HEK293 (cell line): ENCODE measurements around the gene HDHD5.

ENCODE experiments used
- CTCF ChIA-PET: fragments of 350-600 bp; formaldehyde crosslinking; extraction: SDS; loops from one replicate; lab custom pipeline; 2021; ENCODE audit warnings: antibody characterized with exemption; lab: Yijun Ruan, JAX
- POLR2A ChIA-PET: fragments of 300-600 bp; formaldehyde crosslinking; extraction: SDS; loops from one replicate; lab custom pipeline; 2020; ENCODE audit warnings: antibody characterized with exemption, inconsistent platforms; lab: Yijun Ruan, JAX
- H3K27ac ChIP-seq: fragments of 200-500 bp; sonication (Bioruptor generic); 2 replicates; pipeline ENCODE4 v1.5.1; 2014; ENCODE audit warnings: low read depth, low read length, control low read depth, inconsistent platforms; ENCODE audit errors: extremely low read depth
- H3K36me3 ChIP-seq, 2 experiments: fragments of 200-500 bp in 1 of 2; sonication (Bioruptor generic) in 1 of 2; 1 replicate in 1 of 2; 2 replicates in 1 of 2; pipeline ENCODE4 v1.5.1; 2014 to 2017; ENCODE audit warnings: inconsistent platforms in 2 of 2, low read length in 2 of 2; ENCODE audit not compliant: control insufficient read depth in 2 of 2, insufficient read depth in 1 of 2
- H3K4me1 ChIP-seq: fragments of 200-500 bp; sonication (Bioruptor generic); 2 replicates; pipeline ENCODE4 v1.5.1; 2014; ENCODE audit warnings: mild to moderate bottlenecking, low read length, inconsistent platforms; ENCODE audit not compliant: control insufficient read depth, insufficient read depth
- H3K4me3 ChIP-seq: 2 replicates; pipeline ENCODE4 v1.5.1; 2011; ENCODE audit warnings: low read depth, mild to moderate bottlenecking, control low read depth, low read length, moderate library complexity
- H3K9me3 ChIP-seq: fragments of 200-500 bp; sonication (Bioruptor generic); 2 replicates; pipeline ENCODE4 v1.5.1; 2014; ENCODE audit warnings: low read depth, low read length, inconsistent platforms; ENCODE audit not compliant: control insufficient read depth, insufficient read depth
- EGR2 ChIP-seq: fragments of 450-650 bp; formaldehyde crosslinking; IDR thresholded peaks from 2 replicates; pipeline ENCODE4 v1.5.1; 2016; ENCODE audit warnings: low read depth, missing biosample characterization, missing genetic modification characterization
- GLIS2 ChIP-seq: fragments of 450-650 bp; formaldehyde crosslinking; IDR thresholded peaks from 2 replicates; pipeline ENCODE4 v1.5.1; 2016; ENCODE audit warnings: missing biosample characterization, missing genetic modification characterization
- KLF10 ChIP-seq: fragments of 450-650 bp; IDR thresholded peaks from 2 replicates; pipeline ENCODE4 v1.5.1; 2018; ENCODE audit warnings: missing biosample characterization, mild to moderate bottlenecking, missing genetic modification characterization
- OSR2 ChIP-seq: fragments of 450-650 bp; formaldehyde crosslinking; IDR thresholded peaks from 2 replicates; pipeline ENCODE4 v1.5.1; 2016; ENCODE audit warnings: missing biosample characterization, missing genetic modification characterization
- OVOL3 ChIP-seq: fragments of 450-650 bp; formaldehyde crosslinking; IDR thresholded peaks from 2 replicates; pipeline ENCODE4 v1.5.1; 2016; ENCODE audit warnings: missing biosample characterization, missing genetic modification characterization
- PRDM1 ChIP-seq: fragments of 450-650 bp; formaldehyde crosslinking; IDR thresholded peaks from 2 replicates; pipeline ENCODE4; 2016; ENCODE audit warnings: missing biosample characterization, missing genetic modification characterization
- RBAK ChIP-seq: fragments of 450-650 bp; formaldehyde crosslinking; IDR thresholded peaks from 2 replicates; pipeline ENCODE4 v1.5.1; 2016; ENCODE audit warnings: missing biosample characterization, missing genetic modification characterization
- SALL2 ChIP-seq: fragments of 450-650 bp; formaldehyde crosslinking; IDR thresholded peaks from 2 replicates; pipeline ENCODE4 v1.5.0; 2017; ENCODE audit warnings: missing biosample characterization, mild to moderate bottlenecking, missing genetic modification characterization, borderline replicate concordance
- SCRT2 ChIP-seq: fragments of 450-650 bp; formaldehyde crosslinking; IDR thresholded peaks from 2 replicates; pipeline ENCODE4 v1.5.1; 2016; ENCODE audit warnings: missing biosample characterization, missing genetic modification characterization
- ZFP37 ChIP-seq: fragments of 450-650 bp; formaldehyde crosslinking; IDR thresholded peaks from 2 replicates; pipeline ENCODE4 v1.5.1; 2016; ENCODE audit warnings: missing biosample characterization, missing genetic modification characterization
- ZNF121 ChIP-seq: fragments of 450-650 bp; formaldehyde crosslinking; IDR thresholded peaks from 2 replicates; pipeline ENCODE4 v1.5.1; 2016; ENCODE audit warnings: missing biosample characterization, missing genetic modification characterization
- ZNF132 ChIP-seq: fragments of 450-650 bp; formaldehyde crosslinking; IDR thresholded peaks from 2 replicates; pipeline ENCODE4 v1.5.1; 2017; ENCODE audit warnings: missing biosample characterization, missing genetic modification characterization, borderline replicate concordance
- ZNF221 ChIP-seq: fragments of 450-650 bp; formaldehyde crosslinking; IDR thresholded peaks from 2 replicates; pipeline ENCODE4 v1.5.1; 2017; ENCODE audit warnings: missing biosample characterization, missing genetic modification characterization, borderline replicate concordance
- ZNF239 ChIP-seq: fragments of 450-650 bp; formaldehyde crosslinking; IDR thresholded peaks from 2 replicates; pipeline ENCODE4 v1.5.1; 2016; ENCODE audit warnings: missing biosample characterization, missing genetic modification characterization
- ZNF324 ChIP-seq: fragments of 450-650 bp; formaldehyde crosslinking; IDR thresholded peaks from 2 replicates; pipeline ENCODE4 v1.5.1; 2016; ENCODE audit warnings: missing biosample characterization, missing genetic modification characterization
- ZNF521 ChIP-seq: fragments of 450-650 bp; formaldehyde crosslinking; IDR thresholded peaks from 2 replicates; pipeline ENCODE4 v1.5.1; 2017; ENCODE audit warnings: missing biosample characterization, mild to moderate bottlenecking, missing genetic modification characterization
- ZNF549 ChIP-seq: fragments of 450-650 bp; IDR thresholded peaks from 2 replicates; pipeline ENCODE4 v1.5.1; 2018; ENCODE audit warnings: missing biosample characterization, missing genetic modification characterization, mild to moderate bottlenecking, inconsistent platforms, moderate library complexity
- ZNF596 ChIP-seq: fragments of 450-650 bp; IDR thresholded peaks from 2 replicates; pipeline ENCODE4 v1.5.0; 2018; ENCODE audit warnings: missing biosample characterization, mild to moderate bottlenecking, missing genetic modification characterization, moderate library complexity
- ZNF624 ChIP-seq: fragments of 450-650 bp; formaldehyde crosslinking; IDR thresholded peaks from 2 replicates; pipeline ENCODE4 v1.5.1; 2017; ENCODE audit warnings: missing biosample characterization, missing genetic modification characterization
- ZNF658 ChIP-seq: fragments of 450-650 bp; formaldehyde crosslinking; IDR thresholded peaks from 2 replicates; pipeline ENCODE4; 2016; ENCODE audit warnings: missing biosample characterization, missing genetic modification characterization
- ZSCAN30 ChIP-seq: fragments of 450-650 bp; IDR thresholded peaks from 2 replicates; pipeline ENCODE4 v1.5.1; 2018; ENCODE audit warnings: missing biosample characterization, mild to moderate bottlenecking, missing genetic modification characterization, moderate library complexity
- TF ChIP-seq, protein P1 (sequence below): fragments of 450-650 bp; formaldehyde crosslinking; IDR thresholded peaks from 2 replicates; pipeline ENCODE4 v1.5.1; 2016; ENCODE audit warnings: missing biosample characterization, missing genetic modification characterization, borderline replicate concordance
- TF ChIP-seq, protein P2 (sequence below): fragments of 450-650 bp; formaldehyde crosslinking; IDR thresholded peaks from 2 replicates; pipeline ENCODE4 v1.5.1; 2016; ENCODE audit warnings: missing biosample characterization, missing genetic modification characterization
- TF ChIP-seq, protein P3 (sequence below): fragments of 450-650 bp; formaldehyde crosslinking; IDR thresholded peaks from 2 replicates; pipeline ENCODE4 v1.5.1; 2017; ENCODE audit warnings: missing biosample characterization, missing genetic modification characterization

Gene HDHD5

DNA sequence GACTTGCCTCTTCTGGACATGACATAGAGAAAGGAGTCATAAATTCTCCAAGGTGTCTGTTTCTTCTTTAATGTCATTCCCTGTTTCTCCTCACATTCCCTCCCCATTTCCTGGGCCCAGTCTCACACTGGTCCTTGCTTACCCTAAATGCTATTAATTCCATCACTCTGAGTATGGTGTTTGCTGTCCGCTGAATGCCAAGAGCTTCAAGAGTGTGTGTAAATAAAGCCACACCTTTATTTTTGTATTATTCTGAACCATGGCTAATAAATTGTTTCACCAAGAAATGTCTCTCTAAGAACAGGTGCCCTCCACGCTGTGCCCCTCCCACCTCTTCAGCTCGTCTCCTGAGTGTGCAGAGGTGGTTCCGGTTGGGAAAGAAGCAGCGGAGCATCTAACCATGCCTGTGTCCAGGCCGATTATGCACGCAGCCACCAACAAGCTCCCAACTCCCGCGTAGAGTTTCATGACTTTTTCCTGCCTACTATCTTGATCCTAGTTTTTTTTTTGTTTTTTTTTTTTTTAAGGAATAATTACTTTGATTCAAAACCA is 46.5 kb downstream of the HDHD5 start:
- ChIA-PET POLR2A (no interaction called here), CTCF (interaction anchor here (0.5 to 1.2 kb wide), 4 partner anchors 36 to 195 kb away, joined by 3 to 6 read pairs (median 4); no protein-coding TSS in a partner anchor)
- H3K4me3 ChIP-seq, result no peak overlapping the region
- TF ChIP-seq RBAK (tag by site-specific recombination) (no peak), ZFP37 (tag by site-specific recombination) (no peak), EGR2 (tag by site-specific recombination) (peak; percentile 36; the same call in 1 of the 2 replicates), GLIS2 (no peak), OVOL3 (tag by site-specific recombination) (no peak), KLF10 (tag by site-specific recombination) (no peak)
- TF ChIP-seq, protein P1, sequence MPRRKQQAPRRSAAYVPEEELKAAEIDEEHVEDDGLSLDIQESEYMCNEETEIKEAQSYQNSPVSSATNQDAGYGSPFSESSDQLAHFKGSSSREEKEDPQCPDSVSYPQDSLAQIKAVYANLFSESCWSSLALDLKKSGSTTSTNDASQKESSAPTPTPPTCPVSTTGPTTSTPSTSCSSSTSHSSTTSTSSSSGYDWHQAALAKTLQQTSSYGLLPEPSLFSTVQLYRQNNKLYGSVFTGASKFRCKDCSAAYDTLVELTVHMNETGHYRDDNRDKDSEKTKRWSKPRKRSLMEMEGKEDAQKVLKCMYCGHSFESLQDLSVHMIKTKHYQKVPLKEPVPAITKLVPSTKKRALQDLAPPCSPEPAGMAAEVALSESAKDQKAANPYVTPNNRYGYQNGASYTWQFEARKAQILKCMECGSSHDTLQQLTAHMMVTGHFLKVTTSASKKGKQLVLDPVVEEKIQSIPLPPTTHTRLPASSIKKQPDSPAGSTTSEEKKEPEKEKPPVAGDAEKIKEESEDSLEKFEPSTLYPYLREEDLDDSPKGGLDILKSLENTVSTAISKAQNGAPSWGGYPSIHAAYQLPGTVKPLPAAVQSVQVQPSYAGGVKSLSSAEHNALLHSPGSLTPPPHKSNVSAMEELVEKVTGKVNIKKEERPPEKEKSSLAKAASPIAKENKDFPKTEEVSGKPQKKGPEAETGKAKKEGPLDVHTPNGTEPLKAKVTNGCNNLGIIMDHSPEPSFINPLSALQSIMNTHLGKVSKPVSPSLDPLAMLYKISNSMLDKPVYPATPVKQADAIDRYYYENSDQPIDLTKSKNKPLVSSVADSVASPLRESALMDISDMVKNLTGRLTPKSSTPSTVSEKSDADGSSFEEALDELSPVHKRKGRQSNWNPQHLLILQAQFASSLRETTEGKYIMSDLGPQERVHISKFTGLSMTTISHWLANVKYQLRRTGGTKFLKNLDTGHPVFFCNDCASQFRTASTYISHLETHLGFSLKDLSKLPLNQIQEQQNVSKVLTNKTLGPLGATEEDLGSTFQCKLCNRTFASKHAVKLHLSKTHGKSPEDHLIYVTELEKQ (tag by site-specific recombination), result no peak
- TF ChIP-seq, protein P2, sequence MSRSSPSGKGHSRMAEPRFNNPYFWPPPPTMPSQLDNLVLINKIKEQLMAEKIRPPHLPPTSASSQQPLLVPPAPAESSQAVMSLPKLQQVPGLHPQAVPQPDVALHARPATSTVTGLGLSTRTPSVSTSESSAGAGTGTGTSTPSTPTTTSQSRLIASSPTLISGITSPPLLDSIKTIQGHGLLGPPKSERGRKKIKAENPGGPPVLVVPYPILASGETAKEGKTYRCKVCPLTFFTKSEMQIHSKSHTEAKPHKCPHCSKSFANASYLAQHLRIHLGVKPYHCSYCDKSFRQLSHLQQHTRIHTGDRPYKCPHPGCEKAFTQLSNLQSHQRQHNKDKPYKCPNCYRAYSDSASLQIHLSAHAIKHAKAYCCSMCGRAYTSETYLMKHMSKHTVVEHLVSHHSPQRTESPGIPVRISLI (tag by site-specific recombination), result no peak
- H3K27ac ChIP-seq, result no peak overlapping the region
- peaks cover 0 to 25% of the 10 kb centered on the region in 2 experiments; a peak in 2 of 3 replicates for H3K36me3 ChIP-seq
- H3K9me3 ChIP-seq, result no peaks in the 10 kb centered on the region
- H3K4me1 ChIP-seq, result no peaks in the 10 kb centered on the region

DNA sequence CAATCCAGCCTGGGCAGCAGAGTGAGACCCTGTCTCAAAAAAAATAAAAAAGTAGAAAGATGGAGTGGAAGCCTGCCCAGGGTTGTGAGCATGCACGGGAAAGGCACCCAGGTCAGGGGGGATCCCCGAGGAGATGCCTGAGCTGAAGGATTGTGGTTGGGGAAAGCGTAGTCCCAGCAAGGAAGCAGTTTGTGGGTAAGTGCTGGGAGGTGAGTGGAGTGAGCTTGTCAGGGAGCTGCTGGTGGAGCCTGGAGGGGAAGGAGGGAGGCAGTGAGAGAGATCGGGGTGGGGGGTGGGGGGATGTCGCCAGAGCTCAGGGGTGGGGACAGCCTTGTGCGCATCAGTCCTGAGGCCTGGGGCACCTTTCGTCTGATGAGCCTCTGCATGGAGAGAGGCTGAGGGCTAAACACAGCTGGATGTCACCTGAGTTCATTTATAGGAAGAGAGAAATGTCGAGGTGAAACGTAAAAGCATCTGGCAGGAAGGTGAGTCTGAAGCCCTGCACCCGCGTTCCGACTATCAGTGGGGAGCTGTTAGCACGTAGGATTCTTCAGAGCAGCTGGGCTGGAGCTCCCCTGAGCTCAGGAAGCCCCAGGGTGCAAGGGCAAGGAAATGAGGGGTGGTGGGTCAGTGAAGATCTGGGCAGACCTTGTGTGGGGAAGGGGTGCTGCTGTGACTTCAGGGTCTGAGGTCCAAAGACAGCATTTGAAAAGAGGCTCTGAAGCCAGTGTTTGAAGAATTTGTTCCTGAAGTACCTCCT is 48.1 kb downstream of the HDHD5 start:
- ChIA-PET CTCF (no interaction called here), POLR2A (interaction anchor here (1.1 kb wide), 1 partner anchor 61 kb away, joined by 6 read pairs; no protein-coding TSS in a partner anchor)
- Histone ChIP-seq H3K36me3 (peaks cover 0 to 41% of the 10 kb centered on the region in 2 experiments; a peak in 2 of 3 replicates), H3K4me3 (no peak overlapping the region), H3K27ac (no peak overlapping the region), H3K4me1 (no peaks in the 10 kb centered on the region), H3K9me3 (no peaks in the 10 kb centered on the region)
- TF ChIP-seq ZNF624, result no peak
- TF ChIP-seq ZNF658 (tag by site-specific recombination), result no peak
- TF ChIP-seq ZNF239, result no peak
- no peak for TF ChIP-seq OSR2
- TF ChIP-seq, protein P3, sequence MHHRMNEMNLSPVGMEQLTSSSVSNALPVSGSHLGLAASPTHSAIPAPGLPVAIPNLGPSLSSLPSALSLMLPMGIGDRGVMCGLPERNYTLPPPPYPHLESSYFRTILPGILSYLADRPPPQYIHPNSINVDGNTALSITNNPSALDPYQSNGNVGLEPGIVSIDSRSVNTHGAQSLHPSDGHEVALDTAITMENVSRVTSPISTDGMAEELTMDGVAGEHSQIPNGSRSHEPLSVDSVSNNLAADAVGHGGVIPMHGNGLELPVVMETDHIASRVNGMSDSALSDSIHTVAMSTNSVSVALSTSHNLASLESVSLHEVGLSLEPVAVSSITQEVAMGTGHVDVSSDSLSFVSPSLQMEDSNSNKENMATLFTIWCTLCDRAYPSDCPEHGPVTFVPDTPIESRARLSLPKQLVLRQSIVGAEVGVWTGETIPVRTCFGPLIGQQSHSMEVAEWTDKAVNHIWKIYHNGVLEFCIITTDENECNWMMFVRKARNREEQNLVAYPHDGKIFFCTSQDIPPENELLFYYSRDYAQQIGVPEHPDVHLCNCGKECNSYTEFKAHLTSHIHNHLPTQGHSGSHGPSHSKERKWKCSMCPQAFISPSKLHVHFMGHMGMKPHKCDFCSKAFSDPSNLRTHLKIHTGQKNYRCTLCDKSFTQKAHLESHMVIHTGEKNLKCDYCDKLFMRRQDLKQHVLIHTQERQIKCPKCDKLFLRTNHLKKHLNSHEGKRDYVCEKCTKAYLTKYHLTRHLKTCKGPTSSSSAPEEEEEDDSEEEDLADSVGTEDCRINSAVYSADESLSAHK (tag by site-specific recombination), result no peak
- TF ChIP-seq ZNF596 (tag by site-specific recombination), result no peak
- TF ChIP-seq ZNF324 (tag by site-specific recombination), result no peak
- TF ChIP-seq ZNF549, result no peak
- no peak for TF ChIP-seq ZNF521 (tag by site-specific recombination)
- no peak for TF ChIP-seq SCRT2 (tag by site-specific recombination)
- TF ChIP-seq ZNF121 (tag by site-specific recombination), result no peak
- TF ChIP-seq ZNF132 (tag by site-specific recombination), result no peak
- TF ChIP-seq SALL2 (tag by site-specific recombination), result no peak
- TF ChIP-seq ZSCAN30 (tag by site-specific recombination), result no peak
- TF ChIP-seq PRDM1 (tag by site-specific recombination), result no peak
- no peak for TF ChIP-seq ZNF221 (tag by site-specific recombination)
